Measurements from ENCODE around the gene PIK3CB.

GRCh38 chr3:138824114-138824506 lies 10.6 kb downstream of the PIK3CB start:
- TF ChIP-seq CTCF (IDR thresholded peaks at IDR 0.05; ENCODE audit: poor library complexity, severe bottlenecking): no peak
- TF ChIP-seq POLR2AphosphoS5 (IDR thresholded peaks at IDR 0.05): no peak
- TF ChIP-seq RAD21 (conservative IDR thresholded peaks at IDR 0.05): no peak
- no peak for TF ChIP-seq EZH2 (IDR thresholded peaks at IDR 0.05; ENCODE audit: borderline replicate concordance, insufficient read depth, low read length, poor library complexity, severe bottlenecking)
- TF ChIP-seq REST (IDR thresholded peaks at IDR 0.05; ENCODE audit: borderline replicate concordance): no peak
- no peak for TF ChIP-seq TAF1 (IDR thresholded peaks at IDR 0.05; ENCODE audit: low read depth)
